H1 (cell line): ENCODE results near the gene C20orf144. TPM values are rescaled to one million over a fixed set of nuclear protein-coding genes. Genes with fewer than 3 reads are reported as not detected.

Experiments
- CEBPB ChIP-seq: IDR thresholded peaks from 2 replicates; pipeline ENCODE4 v1.6.1; 2012; ENCODE audit warnings: low read depth, low read length
- HDAC2 ChIP-seq, 2 experiments: fragments of 300-600 bp in 1 of 2; sonication (generic) in 1 of 2; IDR thresholded peaks; 2 replicates each; pipeline ENCODE4 v1.6.1; 2011 to 2012; ENCODE audit warnings: low read depth in 2 of 2, low read length in 2 of 2, mild to moderate bottlenecking in 2 of 2, moderate library complexity in 2 of 2, borderline replicate concordance in 1 of 2, inconsistent platforms in 1 of 2
- KDM4A ChIP-seq: IDR thresholded peaks from one replicate; pipeline ENCODE4 v1.7.1; 2012; ENCODE audit warnings: low read depth, mild to moderate bottlenecking, moderate library complexity, low read length, inconsistent platforms; ENCODE audit not compliant: severe bottlenecking
- MAFK ChIP-seq: IDR thresholded peaks from 2 replicates; pipeline ENCODE4 v1.6.1; 2012; ENCODE audit warnings: low read depth, mild to moderate bottlenecking, improper control_type of control experiment, low read length
- SP4 ChIP-seq: IDR thresholded peaks from 2 replicates; pipeline ENCODE4 v1.6.1; 2012; ENCODE audit warnings: low read length, inconsistent platforms
- polyA plus RNA-seq, 7 experiments: library from polyadenylated mRNA; depleted of rRNA in 3 of 7; stranded (reverse) in 5 of 7; unstranded in 2 of 7; fragments of >200 nt in 5 of 7; fragments of 200-250 nt in 2 of 7; gene quantifications; 1 replicate in 5 of 7; 2 replicates in 1 of 7; 4 replicates in 1 of 7; pipeline versions ENCODE4 v1.2.1 to v1.2.3, GENCODE V29; 2011 to 2013; ENCODE audit warnings: missing spikeins in 2 of 7, mixed read lengths in 2 of 7
- total RNA-seq: library from RNA; stranded (reverse); fragmentation: NEBNext Ultra II Directional; extraction: Animal tissue kit (Norgen Biotek cat#: 25700); gene quantifications from 2 replicates; pipeline ENCODE4 v1.2.1, GENCODE V29; 2021
- TF ChIP-seq, protein P1 (sequence below): IDR thresholded peaks from 2 replicates; pipeline ENCODE4 v1.6.1; 2011; ENCODE audit warnings: low read depth, mild to moderate bottlenecking, low read length; ENCODE audit not compliant: insufficient read depth
- TF ChIP-seq, protein P2 (sequence below): IDR thresholded peaks from 2 replicates; pipeline ENCODE4 v1.6.1; 2011; ENCODE audit warnings: low read length, improper control_type of control experiment

The C20orf144 gene
- total and polyA plus RNA-seq, 2 of the 8 experiments (the other 6 are each of a cell fraction or from before 2014, with no cell fraction given): 0.21 to 0.24 TPM

DNA sequence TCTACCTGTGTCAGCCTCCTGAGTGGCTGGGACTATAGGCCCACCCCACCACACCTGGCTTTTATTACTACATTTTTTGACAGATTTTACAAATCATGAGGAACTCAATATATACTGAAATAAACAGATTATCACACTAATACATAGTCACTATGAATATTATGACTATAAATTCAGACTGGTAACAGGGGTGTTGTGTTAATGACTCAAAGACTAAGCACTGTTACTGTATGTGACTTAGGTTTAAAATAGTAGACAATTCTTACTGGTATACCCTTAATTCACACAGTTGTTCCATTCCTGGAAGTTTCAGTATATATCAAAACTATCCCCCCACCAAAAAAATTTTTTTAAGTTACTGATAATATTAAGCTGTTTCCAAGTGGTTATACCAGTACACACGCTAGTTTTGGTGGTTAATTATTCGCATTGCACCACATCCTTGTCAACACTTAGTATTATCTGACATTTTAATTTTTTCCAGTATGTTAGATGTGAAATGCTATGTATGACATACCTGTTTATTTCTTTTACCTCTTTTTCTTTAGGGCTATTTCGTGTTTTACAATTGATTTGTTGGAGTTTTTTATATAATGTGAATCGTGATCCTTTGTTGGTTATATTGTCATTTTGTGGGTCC, 34.4 kb upstream of the C20orf144 start (continued):
- TF ChIP-seq KDM4A (no peak), CEBPB (no peak), SP4 (no peak), MAFK (no peak), HDAC2 (IDR thresholded peaks at IDR 0.05; ENCODE audit: borderline replicate concordance in 1 of 2, low read depth in 2 of 2, low read length in 2 of 2) (no peak)
- TF ChIP-seq, protein P1, sequence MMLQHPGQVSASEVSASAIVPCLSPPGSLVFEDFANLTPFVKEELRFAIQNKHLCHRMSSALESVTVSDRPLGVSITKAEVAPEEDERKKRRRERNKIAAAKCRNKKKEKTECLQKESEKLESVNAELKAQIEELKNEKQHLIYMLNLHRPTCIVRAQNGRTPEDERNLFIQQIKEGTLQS: no peak
- TF ChIP-seq, protein P2, sequence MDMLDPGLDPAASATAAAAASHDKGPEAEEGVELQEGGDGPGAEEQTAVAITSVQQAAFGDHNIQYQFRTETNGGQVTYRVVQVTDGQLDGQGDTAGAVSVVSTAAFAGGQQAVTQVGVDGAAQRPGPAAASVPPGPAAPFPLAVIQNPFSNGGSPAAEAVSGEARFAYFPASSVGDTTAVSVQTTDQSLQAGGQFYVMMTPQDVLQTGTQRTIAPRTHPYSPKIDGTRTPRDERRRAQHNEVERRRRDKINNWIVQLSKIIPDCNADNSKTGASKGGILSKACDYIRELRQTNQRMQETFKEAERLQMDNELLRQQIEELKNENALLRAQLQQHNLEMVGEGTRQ: no peak
